GM19099 (cell line): ENCODE data around the gene SNRNP25.

Source experiments
- POLR2A ChIP-seq: IDR thresholded peaks from 3 replicates; pipeline ENCODE4 v1.6.1; 2011; ENCODE audit warnings: low read depth; ENCODE audit not compliant: insufficient read length; ENCODE audit errors: extremely low read depth

The SNRNP25 gene

DNA sequence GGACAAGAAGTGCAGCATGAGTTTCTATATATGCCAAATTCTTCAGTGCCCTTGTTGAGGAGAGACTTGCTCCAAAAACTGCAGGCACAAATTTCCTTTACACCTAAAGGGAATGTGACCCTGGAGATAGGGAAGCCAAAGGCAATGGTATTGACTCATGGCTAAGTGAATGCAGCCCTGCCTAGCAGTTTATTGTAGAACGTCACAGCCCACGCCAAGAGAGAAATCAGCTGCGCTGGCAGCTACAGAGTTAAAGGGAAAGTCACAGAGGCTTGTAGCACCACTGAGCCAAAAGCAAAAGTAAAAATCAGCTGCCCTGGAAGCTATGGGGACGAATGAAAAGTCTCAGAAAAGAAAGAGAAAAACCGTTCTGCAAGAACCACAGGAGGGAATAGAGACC lies 10.3 kb upstream of the SNRNP25 start:
- TF ChIP-seq POLR2A: no peak

DNA sequence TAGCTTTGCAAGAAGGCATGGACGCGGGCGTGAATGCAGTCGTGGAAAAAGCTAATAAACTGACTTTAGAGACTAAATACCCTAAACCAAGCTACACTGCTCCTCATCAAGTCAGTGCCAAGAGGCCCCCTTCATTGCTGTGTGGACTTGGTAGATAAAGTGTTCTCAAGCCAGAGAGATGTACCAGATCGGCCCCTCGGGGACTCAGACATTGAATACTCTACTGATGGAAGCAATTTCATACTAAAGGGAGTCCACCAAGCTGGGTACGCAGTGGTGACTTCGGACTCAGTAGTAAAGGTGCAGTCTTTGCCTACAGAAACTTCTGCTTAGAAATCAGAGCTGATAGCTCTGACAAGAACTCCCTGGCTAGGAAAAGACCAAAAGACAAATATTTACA lies 9.0 kb upstream of the SNRNP25 start:
- TF ChIP-seq POLR2A: no peak

DNA sequence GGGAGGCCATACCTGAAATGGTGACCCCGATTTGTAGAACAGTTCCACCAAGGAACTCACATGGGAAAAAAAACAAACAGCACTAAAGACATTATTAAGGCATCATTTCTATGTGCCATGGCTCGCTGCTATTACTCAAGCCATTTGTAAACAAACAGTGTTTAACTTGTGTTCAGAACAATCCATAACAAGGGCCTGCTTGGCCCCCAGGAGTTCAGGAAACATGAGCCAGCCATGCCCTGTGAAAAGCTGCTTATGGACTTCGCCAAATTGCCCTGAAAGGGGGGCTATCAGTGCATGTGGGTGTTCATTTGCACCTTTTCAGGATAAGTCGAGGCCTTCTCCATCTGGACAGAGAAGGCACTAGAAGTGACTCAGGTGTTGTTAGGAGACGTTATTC lies 8.2 kb upstream of the SNRNP25 start:
- TF ChIP-seq POLR2A: no peak

DNA sequence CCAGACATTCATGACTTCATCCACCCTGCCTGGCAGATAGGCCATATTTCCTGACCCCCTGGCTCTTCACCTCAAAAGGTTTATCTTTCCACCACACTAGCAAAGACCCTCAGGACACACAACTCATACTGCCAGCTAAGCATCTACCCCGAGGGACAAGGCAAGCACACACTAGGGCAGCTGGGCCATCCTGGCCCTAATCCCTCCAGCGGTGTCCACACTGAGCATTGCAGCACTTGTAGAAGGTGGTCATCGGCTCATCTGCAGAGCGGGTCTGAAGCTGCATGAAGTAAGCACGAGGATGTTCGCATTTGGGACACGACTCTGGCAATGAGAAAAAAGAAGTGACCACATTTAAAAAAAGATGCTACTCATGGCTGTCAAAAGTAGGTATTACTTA lies 6.4 kb upstream of the SNRNP25 start:
- TF ChIP-seq POLR2A: no peak

DNA sequence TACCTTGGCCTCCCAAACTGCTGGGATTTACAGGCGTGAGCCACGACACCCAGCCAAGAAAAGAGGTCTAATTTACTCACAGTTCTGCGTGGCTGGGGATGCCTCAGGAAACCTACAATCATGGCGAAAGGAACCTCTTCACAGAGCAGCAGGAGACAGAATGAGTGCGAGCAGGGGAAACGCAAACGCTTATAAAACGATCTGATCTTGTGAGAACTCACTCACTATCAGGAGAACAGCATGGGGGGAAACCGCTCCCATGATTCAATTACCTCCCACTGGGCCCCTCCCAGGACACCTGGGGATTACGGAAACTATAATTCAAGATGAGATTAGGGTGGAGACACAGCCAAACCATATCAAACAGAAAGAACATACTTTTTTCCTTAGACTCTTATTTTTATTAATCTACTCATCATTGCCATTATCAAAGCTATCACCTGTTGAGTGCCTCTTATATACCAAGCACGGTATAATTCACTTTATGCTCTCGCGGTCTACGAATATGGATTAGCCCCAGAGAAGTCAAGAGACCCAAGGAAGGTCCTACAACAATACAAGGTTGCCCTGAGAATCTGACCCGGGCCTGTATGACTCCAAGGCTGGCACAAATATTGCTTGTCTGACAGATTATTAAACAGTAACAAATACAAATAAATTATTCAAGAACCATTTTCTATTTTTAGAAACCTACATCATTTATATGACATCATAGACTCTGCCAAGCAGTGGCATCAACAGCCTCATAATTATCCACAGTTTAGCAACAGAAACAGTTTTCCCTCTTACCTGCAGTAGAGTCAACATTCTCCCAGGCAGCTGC lies 2.6 kb upstream of the SNRNP25 start:
- TF ChIP-seq POLR2A: no peak

DNA sequence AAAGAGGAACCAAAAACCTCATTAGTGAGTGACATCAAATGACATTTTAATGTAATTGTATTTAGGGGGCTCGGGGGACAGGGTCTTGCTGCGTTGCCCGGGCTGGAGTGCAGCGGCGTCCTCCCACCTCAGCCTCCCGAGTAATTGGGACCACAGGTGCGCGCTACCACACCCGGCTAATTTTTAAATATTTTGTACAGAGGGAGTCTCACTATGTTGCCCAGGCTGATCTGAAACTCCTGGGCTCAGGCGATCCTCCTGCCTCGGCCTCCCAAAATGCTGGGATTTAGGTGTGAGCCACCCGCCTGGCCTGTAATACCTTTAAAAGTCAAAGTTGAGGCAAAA lies 581 bp downstream of the SNRNP25 start:
- no peak for TF ChIP-seq POLR2A

DNA sequence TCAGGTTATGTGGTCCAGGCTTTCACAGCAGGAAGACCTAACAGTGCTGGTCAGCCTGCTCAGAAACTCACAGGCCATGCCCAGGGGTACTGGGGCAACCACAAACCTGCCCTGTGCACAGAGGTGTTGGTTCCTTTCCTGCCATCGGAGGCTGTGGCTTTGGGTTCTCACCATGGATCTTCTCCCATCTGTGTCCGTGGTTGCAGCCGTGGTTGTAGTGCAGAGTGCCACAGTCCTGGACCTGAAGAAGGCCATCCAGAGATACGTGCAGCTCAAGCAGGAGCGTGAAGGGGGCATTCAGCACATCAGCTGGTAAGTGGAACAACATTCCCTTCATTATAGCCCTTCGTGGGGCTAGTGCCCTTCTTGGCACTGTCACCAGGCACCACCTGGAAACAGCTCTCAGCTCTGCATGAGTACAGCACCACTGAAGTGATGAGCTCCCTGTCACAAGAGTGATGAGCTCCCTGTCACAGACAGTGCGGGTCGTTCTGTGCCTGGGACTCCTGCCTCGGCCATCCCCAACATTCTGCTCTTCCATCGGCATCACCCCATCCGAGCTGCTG lies 2.0 kb downstream of the SNRNP25 start:
- TF ChIP-seq POLR2A: no peak

DNA sequence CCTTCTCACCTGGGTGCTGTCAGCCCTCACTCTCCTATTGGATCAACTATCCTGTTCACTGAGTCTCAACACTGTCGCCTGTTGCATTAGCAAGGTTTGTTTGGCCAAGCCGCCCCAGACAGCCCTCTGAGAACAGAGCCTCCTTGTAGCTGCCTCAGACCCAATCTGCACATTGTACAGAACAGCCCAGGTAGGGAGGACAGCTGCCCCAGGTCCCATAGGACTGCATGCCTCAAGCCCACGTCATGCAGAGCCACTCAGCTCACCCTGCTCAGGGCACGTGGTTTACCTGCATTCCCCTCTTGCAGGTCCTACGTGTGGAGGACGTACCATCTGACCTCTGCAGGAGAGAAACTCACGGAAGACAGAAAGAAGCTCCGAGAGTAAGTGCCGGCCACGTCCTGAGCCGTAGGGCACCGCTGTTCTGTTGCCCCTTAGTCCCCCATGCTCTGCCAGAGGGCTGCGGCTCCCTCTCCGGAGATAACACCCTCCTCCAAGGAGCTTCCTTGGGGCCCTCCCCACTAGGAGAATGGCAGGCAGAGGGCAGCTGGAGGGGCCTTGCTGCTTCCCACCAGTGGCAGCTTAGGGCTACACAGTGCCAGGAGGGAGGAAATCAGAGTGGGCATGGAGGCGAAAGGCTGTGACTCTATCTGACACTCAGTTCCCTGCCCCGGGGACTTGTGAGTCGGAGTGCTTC lies 2.8 kb downstream of the SNRNP25 start:
- TF ChIP-seq POLR2A: no peak

DNA sequence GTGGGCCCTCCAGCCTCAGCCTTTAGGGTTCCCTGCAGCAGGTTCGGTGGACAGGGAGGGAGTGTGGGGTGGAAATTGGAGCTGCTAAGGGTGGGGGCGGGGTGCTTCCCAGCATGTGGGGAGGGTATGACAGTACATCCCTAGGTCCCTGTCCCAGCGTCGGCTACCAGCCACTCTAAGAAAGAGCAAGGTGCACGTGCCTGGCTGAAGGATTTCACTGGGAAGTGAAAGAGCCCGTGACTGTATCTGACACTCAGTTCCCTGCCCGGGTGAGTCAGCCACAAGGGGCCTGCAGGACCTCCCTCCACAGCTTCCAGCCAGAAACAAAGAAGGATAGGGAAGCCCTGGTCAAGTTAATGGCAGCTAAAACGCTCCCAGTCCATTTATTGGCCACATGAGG lies 4.1 kb downstream of the SNRNP25 start:
- no peak for TF ChIP-seq POLR2A

DNA sequence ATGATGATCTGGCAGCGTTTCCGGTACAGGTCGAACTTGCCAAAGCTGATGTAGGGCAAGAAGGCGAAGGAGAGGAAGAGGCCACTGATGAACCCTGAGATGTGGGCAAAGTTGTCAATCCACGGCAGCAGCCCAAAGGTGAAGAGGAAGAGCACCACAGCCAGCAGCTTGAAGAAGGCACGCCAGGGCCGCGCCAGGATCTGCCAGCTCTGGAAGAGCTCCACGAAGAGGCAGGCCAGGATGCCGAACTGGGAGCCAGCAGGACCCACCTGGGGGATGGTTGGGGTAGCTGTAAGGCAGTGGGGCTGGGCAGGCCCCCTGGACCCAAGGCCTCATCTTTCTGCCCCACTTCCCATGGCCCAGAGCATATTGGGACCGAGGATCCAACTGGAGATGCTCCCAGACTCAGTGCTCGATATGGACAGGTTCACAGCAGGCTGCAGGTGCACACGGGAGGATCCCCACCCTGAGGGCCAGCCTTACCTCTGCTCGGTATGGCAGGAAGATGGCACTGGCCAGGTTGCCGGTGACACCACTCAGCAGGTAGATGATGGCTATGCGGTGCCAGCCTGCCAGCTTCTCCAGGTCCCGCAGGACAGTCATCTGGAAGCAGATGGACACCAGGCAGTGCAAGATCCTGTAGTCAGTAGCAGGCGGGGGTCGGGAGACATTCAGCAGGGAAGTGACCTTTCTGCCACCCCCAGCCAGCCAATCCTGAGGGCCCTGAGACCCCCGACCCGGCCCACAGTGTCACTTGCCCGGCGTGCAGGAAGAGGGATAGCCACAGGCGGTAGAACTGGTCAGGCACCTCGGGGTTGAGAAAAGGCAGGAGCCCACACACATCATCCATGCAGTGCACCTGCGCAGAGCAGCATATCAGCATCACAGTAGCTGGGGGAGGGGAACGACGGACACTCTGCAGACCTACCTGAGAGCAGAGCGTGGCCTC lies 5.1 kb downstream of the SNRNP25 start:
- TF ChIP-seq POLR2A: no peak

DNA sequence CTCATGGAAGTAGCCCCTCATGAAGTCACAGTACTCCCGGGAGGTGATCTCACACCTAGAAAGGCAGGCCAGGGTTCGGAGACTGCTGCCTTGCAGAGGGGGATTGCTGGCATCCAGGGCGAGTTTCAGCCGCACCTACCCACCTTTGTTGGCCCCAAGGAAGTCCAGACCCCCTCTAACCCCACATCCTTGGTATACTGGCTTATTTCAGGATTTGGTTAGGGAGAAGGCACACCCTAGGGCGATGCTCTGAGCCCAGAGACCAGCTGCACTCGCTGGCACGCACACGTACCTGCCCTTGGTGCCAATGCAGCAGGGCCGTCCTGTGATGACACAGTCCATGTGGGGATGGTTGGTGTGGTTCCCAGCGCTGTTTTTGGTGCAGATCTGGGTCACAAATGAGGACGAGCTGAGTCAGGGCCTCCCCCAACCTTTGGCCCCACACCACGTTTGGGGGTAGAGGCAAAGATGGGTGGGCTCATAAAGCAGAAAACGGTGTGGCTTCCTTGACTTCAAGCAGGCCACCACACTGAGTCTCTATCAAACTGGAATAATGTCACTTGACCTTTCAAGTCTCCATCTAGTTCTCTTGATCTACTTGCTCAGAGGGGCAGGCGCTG lies 5.9 kb downstream of the SNRNP25 start:
- no peak for TF ChIP-seq POLR2A

DNA sequence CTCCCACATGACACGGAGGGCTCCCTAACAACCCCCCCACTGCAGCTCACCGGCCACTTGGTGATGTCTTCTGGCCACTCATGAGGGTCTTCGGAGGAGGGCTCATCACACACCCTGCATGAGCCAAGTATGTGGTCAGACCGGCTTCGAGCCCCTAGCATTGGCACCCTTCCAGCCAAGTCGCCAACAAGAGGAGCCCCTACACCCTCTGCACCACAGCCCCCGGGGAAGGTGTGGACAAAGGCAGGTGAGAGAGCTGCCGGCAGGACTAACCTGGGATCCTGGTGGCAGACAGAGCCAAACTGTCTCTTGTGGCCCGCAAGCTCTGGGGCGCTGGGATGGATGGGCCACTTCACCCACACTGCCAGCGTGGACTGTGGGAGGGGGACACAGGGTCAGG lies 6.5 kb downstream of the SNRNP25 start:
- no peak for TF ChIP-seq POLR2A

DNA sequence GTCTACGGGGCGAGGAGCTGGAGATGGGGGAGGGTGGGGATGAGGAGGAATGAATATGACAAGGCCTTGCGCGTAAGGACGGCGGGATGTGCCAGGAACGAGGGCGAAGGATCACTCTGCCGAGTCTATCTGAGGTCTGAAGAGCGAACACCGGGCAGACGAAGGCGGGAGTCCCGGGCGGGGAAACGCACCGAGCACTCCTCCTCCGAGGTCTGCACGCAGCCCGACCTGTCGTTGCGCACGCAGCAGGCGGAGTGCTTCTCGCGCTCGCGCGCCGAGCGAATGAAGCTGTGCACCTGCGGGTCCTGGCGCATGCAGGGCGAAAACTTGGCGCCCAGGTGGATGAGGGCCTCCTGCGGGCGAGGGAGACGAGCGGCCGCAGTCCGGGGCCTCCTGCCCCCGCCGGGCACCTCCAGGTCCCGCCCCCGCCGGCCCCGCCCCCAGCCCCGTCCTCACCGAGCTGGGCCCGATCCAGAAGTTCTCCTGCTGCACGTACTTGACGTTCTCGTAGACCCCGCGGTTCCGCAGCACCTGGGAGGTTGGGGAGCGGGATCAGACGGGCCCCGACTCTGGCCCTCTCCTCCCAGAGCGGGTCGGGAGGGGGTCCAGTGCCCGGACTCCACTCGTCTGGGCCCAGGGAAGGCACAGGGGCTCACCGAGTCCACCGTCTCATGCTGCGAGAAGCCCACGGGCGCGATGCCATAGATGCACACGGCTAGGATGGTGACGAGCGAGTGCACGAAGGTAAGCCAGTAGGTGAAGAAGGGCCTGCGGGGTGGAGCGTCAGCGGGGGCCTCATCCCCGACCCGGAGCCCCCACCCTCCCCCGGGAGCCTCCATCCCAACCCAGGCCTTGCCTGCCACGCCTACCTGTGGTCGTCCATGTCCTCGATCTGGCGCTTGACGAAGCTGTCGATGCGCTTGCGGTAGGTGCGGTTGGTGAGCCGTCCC lies 7.6 kb downstream of the SNRNP25 start:
- no peak for TF ChIP-seq POLR2A

DNA sequence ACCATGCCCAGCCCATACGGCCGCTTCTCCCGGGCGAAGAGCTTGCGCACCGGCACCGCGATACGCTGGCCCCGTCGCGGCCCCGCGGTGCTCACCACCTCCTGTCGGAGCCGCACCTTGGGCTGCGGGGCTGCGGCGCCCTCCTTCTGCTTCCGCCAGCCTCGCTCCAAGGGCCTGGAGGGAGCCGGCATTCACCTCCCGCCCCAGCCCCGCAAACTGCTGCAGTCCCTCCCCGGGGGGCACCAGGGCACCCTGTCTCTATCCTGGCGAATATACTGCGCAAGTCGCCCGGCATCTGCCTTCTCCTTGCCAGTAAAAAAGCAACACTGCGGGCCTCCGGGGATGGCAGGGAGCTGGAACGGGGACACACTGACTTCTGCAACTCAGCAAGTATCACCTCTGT lies 8.3 kb downstream of the SNRNP25 start:
- no peak for TF ChIP-seq POLR2A
